Bronchial epithelial cell (primary cell): ENCODE measurements around the gene SARDH. TPM values are rescaled to one million over a fixed set of nuclear protein-coding genes. Genes with fewer than 3 reads are reported as not detected.
"Not testable (repeated sequence)": the region's sequence is repeated elsewhere in the genome, so short reads cannot be mapped to it uniquely, and the experiment has no call there.

Experiments
- DNase-seq: peaks from one replicate; pipeline ENCODE4 v3.0.0-alpha.2; 2010; ENCODE audit warnings: low read depth
- FAIRE-seq: peaks from 2 replicates; lab custom pipeline; 2011; peaks lifted over from hg19 to GRCh38; lab: Jason Lieb, UNC
- H3K27me3 ChIP-seq: 2 replicates; pipeline ENCODE4 v1.5.1; 2011; ENCODE audit warnings: low read length; ENCODE audit not compliant: control insufficient read depth, insufficient read depth
- H3K36me3 ChIP-seq: 2 replicates; pipeline ENCODE4 v1.5.1; 2011; ENCODE audit warnings: low read length; ENCODE audit not compliant: control insufficient read depth, insufficient read depth
- H3K4me3 ChIP-seq: 2 replicates; pipeline ENCODE4 v1.5.1; 2011; ENCODE audit warnings: mild to moderate bottlenecking, low read depth, low read length, control low read depth
- total RNA-seq: library from RNA; depleted of rRNA; stranded (reverse); fragments of >200 nt; gene quantifications from 2 replicates; pipeline ENCODE4 v1.2.1, GENCODE V29; 2014
- TF ChIP-seq, protein P1 (sequence below): IDR thresholded peaks from 2 replicates; pipeline ENCODE4 v1.5.1; 2011; ENCODE audit warnings: mild to moderate bottlenecking, moderate library complexity, low read length, control low read depth, inconsistent platforms; ENCODE audit not compliant: insufficient read depth, severe bottlenecking

SARDH gene
- total RNA-seq, 1 donor from 2014 or later: under 0.01 TPM

- TF ChIP-seq, protein P1, sequence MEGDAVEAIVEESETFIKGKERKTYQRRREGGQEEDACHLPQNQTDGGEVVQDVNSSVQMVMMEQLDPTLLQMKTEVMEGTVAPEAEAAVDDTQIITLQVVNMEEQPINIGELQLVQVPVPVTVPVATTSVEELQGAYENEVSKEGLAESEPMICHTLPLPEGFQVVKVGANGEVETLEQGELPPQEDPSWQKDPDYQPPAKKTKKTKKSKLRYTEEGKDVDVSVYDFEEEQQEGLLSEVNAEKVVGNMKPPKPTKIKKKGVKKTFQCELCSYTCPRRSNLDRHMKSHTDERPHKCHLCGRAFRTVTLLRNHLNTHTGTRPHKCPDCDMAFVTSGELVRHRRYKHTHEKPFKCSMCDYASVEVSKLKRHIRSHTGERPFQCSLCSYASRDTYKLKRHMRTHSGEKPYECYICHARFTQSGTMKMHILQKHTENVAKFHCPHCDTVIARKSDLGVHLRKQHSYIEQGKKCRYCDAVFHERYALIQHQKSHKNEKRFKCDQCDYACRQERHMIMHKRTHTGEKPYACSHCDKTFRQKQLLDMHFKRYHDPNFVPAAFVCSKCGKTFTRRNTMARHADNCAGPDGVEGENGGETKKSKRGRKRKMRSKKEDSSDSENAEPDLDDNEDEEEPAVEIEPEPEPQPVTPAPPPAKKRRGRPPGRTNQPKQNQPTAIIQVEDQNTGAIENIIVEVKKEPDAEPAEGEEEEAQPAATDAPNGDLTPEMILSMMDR: no peak
- no peak for DNase-seq
- H3K4me3 ChIP-seq: no peak overlapping the region
- no peaks in the 10 kb centered on the region for H3K27me3 ChIP-seq
- no peak for FAIRE-seq
- H3K36me3 ChIP-seq: peaks cover 36% of the 10 kb centered on the region
Observed at GRCh38 chr9:133768371-133768858, 30.3 kb upstream of the SARDH start.

- DNase-seq: no peak
- Histone ChIP-seq H3K27me3 (no peaks in the 10 kb centered on the region), H3K4me3 (no peak overlapping the region), H3K36me3 (peaks cover 41% of the 10 kb centered on the region)
- FAIRE-seq: no peak
- TF ChIP-seq, protein P1: no peak
Observed at GRCh38 chr9:133767625-133768024, 29.5 kb upstream of the SARDH start.

- Histone ChIP-seq H3K36me3 (peaks cover 40% of the 10 kb centered on the region), H3K27me3 (no peaks in the 10 kb centered on the region), H3K4me3 (no peak overlapping the region)
- FAIRE-seq (no peak), DNase-seq (no peak)
- TF ChIP-seq, protein P1: no peak
Observed at GRCh38 chr9:133767008-133767407, 28.9 kb upstream of the SARDH start.

DNA sequence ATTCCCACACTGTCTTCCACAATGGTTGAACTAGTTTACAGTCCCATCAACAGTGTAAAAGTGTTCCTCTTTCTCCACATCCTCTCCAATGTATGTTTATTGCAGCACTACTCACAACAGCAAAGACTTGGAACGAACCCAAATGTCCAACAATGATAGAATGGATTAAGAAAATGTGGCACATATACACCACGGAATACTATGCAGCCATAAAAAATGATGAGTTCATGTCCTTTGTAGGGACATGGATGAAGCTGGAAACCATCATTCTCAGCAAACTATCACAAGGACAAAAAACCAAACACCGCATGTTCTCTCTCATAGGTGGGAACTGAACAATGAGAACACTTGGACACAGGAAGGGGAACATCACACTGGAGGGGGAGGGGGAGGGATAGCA, 28.1 kb upstream of the SARDH start:
- not testable (repeated sequence) for DNase-seq, H3K4me3 ChIP-seq, FAIRE-seq, H3K27me3 ChIP-seq
- H3K36me3 ChIP-seq: peaks cover 40% of the 10 kb centered on the region

GRCh38 chr9:133763272-133764183, 25.4 kb upstream of the SARDH start:
- DNase-seq (no peak), FAIRE-seq (no peak)
- TF ChIP-seq, protein P1: no peak
- H3K4me3 ChIP-seq: no peak overlapping the region
- H3K27me3 ChIP-seq: no peaks in the 10 kb centered on the region
- peaks cover 30% of the 10 kb centered on the region for H3K36me3 ChIP-seq

GRCh38 chr9:133762488-133763271, 24.5 kb upstream of the SARDH start:
- no peaks in the 10 kb centered on the region for H3K27me3 ChIP-seq
- DNase-seq (no peak), FAIRE-seq (no peak)
- peaks cover 21% of the 10 kb centered on the region for H3K36me3 ChIP-seq
- no peak overlapping the region for H3K4me3 ChIP-seq
- TF ChIP-seq, protein P1: no peak
